ENCODE measurements around the gene PRX. TPM values are rescaled to one million over a fixed set of nuclear protein-coding genes. Genes with fewer than 3 reads are reported as not detected.

The PRX gene
- total and polyA plus RNA-seq, 2 of the 13 experiments (the other 11 are each of a cell fraction or from before 2014, with no cell fraction given): 0.66 TPM

DNA sequence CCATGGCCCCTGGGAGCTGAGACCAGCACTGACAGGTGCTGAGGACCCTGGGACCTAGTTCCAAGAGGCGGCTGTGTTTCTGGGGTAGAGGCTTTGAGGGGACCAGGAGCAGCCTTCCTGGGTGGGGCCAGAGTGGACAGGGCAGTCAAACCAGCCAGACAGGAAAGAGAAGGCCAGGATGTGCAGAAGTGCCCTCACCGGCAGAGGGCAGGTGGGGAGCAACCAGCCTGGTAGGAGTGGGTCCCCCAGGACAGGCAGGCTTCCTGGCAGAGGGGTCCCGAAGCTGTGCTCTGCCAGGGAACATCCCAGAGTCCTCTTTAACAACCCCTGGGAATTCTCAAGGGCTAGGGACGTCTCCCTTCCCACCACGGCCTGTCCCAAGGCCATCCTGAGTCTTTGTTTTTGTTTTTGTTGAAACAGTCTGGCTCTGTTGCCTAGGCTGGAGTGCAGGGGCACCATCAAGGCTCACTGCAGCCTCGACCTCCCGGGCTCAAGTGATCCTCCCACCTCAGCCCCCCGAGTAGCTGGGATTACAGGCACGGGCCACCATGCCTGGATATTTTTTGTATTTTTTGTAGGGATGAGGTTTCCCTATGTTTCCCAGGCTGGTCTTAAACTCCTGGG is 20.2 kb downstream of the PRX start (continued):
- TF ChIP-seq, protein P1, sequence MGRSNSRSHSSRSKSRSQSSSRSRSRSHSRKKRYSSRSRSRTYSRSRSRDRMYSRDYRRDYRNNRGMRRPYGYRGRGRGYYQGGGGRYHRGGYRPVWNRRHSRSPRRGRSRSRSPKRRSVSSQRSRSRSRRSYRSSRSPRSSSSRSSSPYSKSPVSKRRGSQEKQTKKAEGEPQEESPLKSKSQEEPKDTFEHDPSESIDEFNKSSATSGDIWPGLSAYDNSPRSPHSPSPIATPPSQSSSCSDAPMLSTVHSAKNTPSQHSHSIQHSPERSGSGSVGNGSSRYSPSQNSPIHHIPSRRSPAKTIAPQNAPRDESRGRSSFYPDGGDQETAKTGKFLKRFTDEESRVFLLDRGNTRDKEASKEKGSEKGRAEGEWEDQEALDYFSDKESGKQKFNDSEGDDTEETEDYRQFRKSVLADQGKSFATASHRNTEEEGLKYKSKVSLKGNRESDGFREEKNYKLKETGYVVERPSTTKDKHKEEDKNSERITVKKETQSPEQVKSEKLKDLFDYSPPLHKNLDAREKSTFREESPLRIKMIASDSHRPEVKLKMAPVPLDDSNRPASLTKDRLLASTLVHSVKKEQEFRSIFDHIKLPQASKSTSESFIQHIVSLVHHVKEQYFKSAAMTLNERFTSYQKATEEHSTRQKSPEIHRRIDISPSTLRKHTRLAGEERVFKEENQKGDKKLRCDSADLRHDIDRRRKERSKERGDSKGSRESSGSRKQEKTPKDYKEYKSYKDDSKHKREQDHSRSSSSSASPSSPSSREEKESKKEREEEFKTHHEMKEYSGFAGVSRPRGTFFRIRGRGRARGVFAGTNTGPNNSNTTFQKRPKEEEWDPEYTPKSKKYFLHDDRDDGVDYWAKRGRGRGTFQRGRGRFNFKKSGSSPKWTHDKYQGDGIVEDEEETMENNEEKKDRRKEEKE (IDR thresholded peaks at IDR 0.05): no peak
- TF ChIP-seq MAF1 (CRISPR knock-in tag; IDR thresholded peaks at IDR 0.05; ENCODE audit: borderline replicate concordance) (no peak), POGZ (CRISPR knock-in tag; IDR thresholded peaks at IDR 0.05) (no peak), SAP130 (CRISPR knock-in tag; IDR thresholded peaks at IDR 0.05; ENCODE audit: low read depth) (0 out of 2 replicates have a peak, but pooled peaks have one; percentile 20), RBM22 (optimal IDR thresholded peaks at IDR 0.05; ENCODE audit: low read length) (no peak), ZNF768 (CRISPR knock-in tag; IDR thresholded peaks at IDR 0.05) (no peak), RORA (CRISPR knock-in tag; IDR thresholded peaks at IDR 0.05) (no peak), ZKSCAN5 (CRISPR knock-in tag; IDR thresholded peaks at IDR 0.05) (no peak), GLI4 (CRISPR knock-in tag; IDR thresholded peaks at IDR 0.05; ENCODE audit: borderline replicate concordance) (no peak), NFYB (CRISPR knock-in tag; IDR thresholded peaks at IDR 0.05) (no peak), GABPB1 (CRISPR knock-in tag; IDR thresholded peaks at IDR 0.05) (0 out of 2 replicates have a peak, but pooled peaks have one; percentile 22), ZNF546 (CRISPR knock-in tag; conservative IDR thresholded peaks at IDR 0.05) (no peak), NKX3-1 (CRISPR knock-in tag; IDR thresholded peaks at IDR 0.05) (no peak), PCBP1 (IDR thresholded peaks at IDR 0.05; ENCODE audit: borderline replicate concordance, low read depth, low read length) (no peak), GZF1 (CRISPR knock-in tag; IDR thresholded peaks at IDR 0.05) (no peak), ZNF850 (CRISPR knock-in tag; conservative IDR thresholded peaks at IDR 0.05) (no peak), MED1 (CRISPR knock-in tag; IDR thresholded peaks at IDR 0.05) (no peak), TBL1XR1 (IDR thresholded peaks at IDR 0.05; ENCODE audit: borderline replicate concordance, low read length, partially characterized antibody) (no peak)
- TF ChIP-seq, protein P2, sequence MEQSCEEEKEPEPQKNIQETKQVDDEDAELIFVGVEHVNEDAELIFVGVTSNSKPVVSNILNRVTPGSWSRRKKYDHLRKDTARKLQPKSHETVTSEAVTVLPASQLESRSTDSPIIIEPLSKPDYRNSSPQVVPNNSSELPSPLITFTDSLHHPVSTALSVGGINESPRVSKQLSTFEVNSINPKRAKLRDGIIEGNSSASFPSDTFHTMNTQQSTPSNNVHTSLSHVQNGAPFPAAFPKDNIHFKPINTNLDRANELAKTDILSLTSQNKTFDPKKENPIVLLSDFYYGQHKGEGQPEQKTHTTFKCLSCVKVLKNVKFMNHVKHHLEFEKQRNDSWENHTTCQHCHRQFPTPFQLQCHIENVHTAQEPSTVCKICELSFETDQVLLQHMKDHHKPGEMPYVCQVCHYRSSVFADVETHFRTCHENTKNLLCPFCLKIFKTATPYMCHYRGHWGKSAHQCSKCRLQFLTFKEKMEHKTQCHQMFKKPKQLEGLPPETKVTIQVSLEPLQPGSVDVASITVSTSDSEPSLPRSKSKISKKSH (CRISPR knock-in tag; IDR thresholded peaks at IDR 0.05; ENCODE audit: borderline replicate concordance): no peak
- TF ChIP-seq, protein P3, sequence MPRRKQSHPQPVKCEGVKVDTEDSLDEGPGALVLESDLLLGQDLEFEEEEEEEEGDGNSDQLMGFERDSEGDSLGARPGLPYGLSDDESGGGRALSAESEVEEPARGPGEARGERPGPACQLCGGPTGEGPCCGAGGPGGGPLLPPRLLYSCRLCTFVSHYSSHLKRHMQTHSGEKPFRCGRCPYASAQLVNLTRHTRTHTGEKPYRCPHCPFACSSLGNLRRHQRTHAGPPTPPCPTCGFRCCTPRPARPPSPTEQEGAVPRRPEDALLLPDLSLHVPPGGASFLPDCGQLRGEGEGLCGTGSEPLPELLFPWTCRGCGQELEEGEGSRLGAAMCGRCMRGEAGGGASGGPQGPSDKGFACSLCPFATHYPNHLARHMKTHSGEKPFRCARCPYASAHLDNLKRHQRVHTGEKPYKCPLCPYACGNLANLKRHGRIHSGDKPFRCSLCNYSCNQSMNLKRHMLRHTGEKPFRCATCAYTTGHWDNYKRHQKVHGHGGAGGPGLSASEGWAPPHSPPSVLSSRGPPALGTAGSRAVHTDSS (CRISPR knock-in tag; conservative IDR thresholded peaks at IDR 0.05): no peak
- TF ChIP-seq, protein P4, sequence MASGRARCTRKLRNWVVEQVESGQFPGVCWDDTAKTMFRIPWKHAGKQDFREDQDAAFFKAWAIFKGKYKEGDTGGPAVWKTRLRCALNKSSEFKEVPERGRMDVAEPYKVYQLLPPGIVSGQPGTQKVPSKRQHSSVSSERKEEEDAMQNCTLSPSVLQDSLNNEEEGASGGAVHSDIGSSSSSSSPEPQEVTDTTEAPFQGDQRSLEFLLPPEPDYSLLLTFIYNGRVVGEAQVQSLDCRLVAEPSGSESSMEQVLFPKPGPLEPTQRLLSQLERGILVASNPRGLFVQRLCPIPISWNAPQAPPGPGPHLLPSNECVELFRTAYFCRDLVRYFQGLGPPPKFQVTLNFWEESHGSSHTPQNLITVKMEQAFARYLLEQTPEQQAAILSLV (CRISPR knock-in tag; IDR thresholded peaks at IDR 0.05; ENCODE audit: borderline replicate concordance): no peak
- TF ChIP-seq, protein P5, sequence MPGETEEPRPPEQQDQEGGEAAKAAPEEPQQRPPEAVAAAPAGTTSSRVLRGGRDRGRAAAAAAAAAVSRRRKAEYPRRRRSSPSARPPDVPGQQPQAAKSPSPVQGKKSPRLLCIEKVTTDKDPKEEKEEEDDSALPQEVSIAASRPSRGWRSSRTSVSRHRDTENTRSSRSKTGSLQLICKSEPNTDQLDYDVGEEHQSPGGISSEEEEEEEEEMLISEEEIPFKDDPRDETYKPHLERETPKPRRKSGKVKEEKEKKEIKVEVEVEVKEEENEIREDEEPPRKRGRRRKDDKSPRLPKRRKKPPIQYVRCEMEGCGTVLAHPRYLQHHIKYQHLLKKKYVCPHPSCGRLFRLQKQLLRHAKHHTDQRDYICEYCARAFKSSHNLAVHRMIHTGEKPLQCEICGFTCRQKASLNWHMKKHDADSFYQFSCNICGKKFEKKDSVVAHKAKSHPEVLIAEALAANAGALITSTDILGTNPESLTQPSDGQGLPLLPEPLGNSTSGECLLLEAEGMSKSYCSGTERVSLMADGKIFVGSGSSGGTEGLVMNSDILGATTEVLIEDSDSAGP (CRISPR knock-in tag; IDR thresholded peaks at IDR 0.05; ENCODE audit: borderline replicate concordance): 0 out of 2 replicates have a peak, but pooled peaks have one; percentile 46

Measured in HepG2 (cell line).